Loucy (cell line): ENCODE data around the gene CCDC61.

Source experiments
- H2AFZ ChIP-seq: fragments of 200-600 bp; sonication (generic); 2 replicates; pipeline ENCODE4 v1.6.0; 2016; ENCODE audit warnings: antibody characterized with exemption, mild to moderate bottlenecking, low read length, moderate library complexity
- H3F3A ChIP-seq: fragments of 200-600 bp; 2 replicates; pipeline ENCODE4 v1.6.0; 2016; ENCODE audit warnings: antibody characterized with exemption, low read depth, mild to moderate bottlenecking
- H3K27me3 ChIP-seq: fragments of 200-600 bp; sonication (generic); 2 replicates; pipeline ENCODE4 v1.6.1; 2014; ENCODE audit warnings: low read length, mild to moderate bottlenecking; ENCODE audit not compliant: insufficient read depth, poor library complexity, severe bottlenecking
- H3K36me3 ChIP-seq: fragments of 200-600 bp; sonication (generic); 2 replicates; pipeline ENCODE4 v1.6.1; 2016; ENCODE audit warnings: low read length; ENCODE audit not compliant: insufficient read depth
- H3K4me1 ChIP-seq: fragments of 200-600 bp; sonication (generic); 2 replicates; pipeline ENCODE4 v1.5.1; 2014; ENCODE audit warnings: low read length, mild to moderate bottlenecking; ENCODE audit not compliant: insufficient read depth, poor library complexity, severe bottlenecking
- H3K4me2 ChIP-seq: fragments of 200-600 bp; sonication (generic); 2 replicates; pipeline ENCODE4 v1.6.0; 2014; ENCODE audit warnings: antibody characterized with exemption, low read length, low read depth, mild to moderate bottlenecking; ENCODE audit not compliant: poor library complexity, severe bottlenecking
- H3K4me3 ChIP-seq: fragments of 200-600 bp; sonication (generic); 2 replicates; pipeline ENCODE4 v1.5.1; 2014; ENCODE audit warnings: low read length, mild to moderate bottlenecking, mixed read lengths; ENCODE audit not compliant: poor library complexity, severe bottlenecking
- H3K79me2 ChIP-seq: fragments of 200-600 bp; sonication (generic); 2 replicates; pipeline ENCODE4 v1.6.1; 2014; ENCODE audit warnings: low read length; ENCODE audit not compliant: insufficient read depth
- H3K9ac ChIP-seq: fragments of 200-600 bp; sonication (generic); 2 replicates; pipeline ENCODE4 v1.6.0; 2014; ENCODE audit warnings: mild to moderate bottlenecking, low read depth, low read length, moderate library complexity; ENCODE audit not compliant: poor library complexity, severe bottlenecking
- H3K9me2 ChIP-seq: fragments of 200-600 bp; sonication (generic); replicated peaks from 2 replicates; pipeline ENCODE4 v1.6.1; 2016; ENCODE audit warnings: low read depth, low read length, mixed read lengths
- H3K9me3 ChIP-seq: fragments of 200-600 bp; sonication (generic); 2 replicates; pipeline ENCODE4 v1.6.1; 2014; ENCODE audit warnings: mild to moderate bottlenecking, antibody characterized with exemption, low read length, low read depth; ENCODE audit not compliant: insufficient read depth
- H4K20me1 ChIP-seq: fragments of 200-600 bp; sonication (generic); 2 replicates; pipeline ENCODE4 v1.6.0; 2014; ENCODE audit warnings: antibody characterized with exemption, low read length, mild to moderate bottlenecking; ENCODE audit not compliant: insufficient read depth, poor library complexity, severe bottlenecking
- CTCF ChIP-seq: fragments of 200-600 bp; sonication (generic); conservative IDR thresholded peaks from 2 replicates; pipeline ENCODE4 v1.5.1; 2014; ENCODE audit warnings: mild to moderate bottlenecking, antibody characterized with exemption, low read length
- EZH2phosphoT487 ChIP-seq: fragments of 200-600 bp; IDR thresholded peaks from 2 replicates; pipeline ENCODE4 v1.6.1; 2018; ENCODE audit warnings: antibody characterized with exemption, mild to moderate bottlenecking, moderate library complexity, borderline replicate concordance

CCDC61 gene

GRCh38 chr19:45971260-45971902, 23.9 kb upstream of the CCDC61 start:
- Histone ChIP-seq H4K20me1 (no peaks in the 10 kb centered on the region), H3K79me2 (no peaks in the 10 kb centered on the region), H3F3A (no peaks in the 10 kb centered on the region), H3K27me3 (no peaks in the 10 kb centered on the region), H3K9me2 (no peaks in the 10 kb centered on the region), H3K4me2 (no peak overlapping the region), H3K9ac (no peak overlapping the region), H3K4me3 (no peak overlapping the region), H3K4me1 (peaks cover 6% of the 10 kb centered on the region), H3K36me3 (no peaks in the 10 kb centered on the region), H2AFZ (no peak overlapping the region), H3K9me3 (no peaks in the 10 kb centered on the region)
- no peak for TF ChIP-seq CTCF
- TF ChIP-seq EZH2phosphoT487, result no peak

GRCh38 chr19:45972081-45972946, 23.0 kb upstream of the CCDC61 start:
- Histone ChIP-seq H3K4me2 (no peak overlapping the region), H4K20me1 (no peaks in the 10 kb centered on the region), H3K27me3 (no peaks in the 10 kb centered on the region), H3K9me2 (no peaks in the 10 kb centered on the region), H3F3A (no peaks in the 10 kb centered on the region), H3K4me3 (no peak overlapping the region), H3K4me1 (peaks cover 6% of the 10 kb centered on the region), H3K36me3 (no peaks in the 10 kb centered on the region), H3K9ac (no peak overlapping the region), H2AFZ (no peak overlapping the region; the same call in 1 of the 2 replicates), H3K79me2 (no peaks in the 10 kb centered on the region), H3K9me3 (no peaks in the 10 kb centered on the region)
- TF ChIP-seq CTCF (no peak), EZH2phosphoT487 (no peak)

GRCh38 chr19:45972947-45973540, 22.2 kb upstream of the CCDC61 start:
- H3K4me2 ChIP-seq, result no peak overlapping the region
- no peaks in the 10 kb centered on the region for H4K20me1 ChIP-seq

More at GRCh38 chr19:45972947-45973540, 22.2 kb upstream of the CCDC61 start:
- peaks cover 6% of the 10 kb centered on the region for H3K4me1 ChIP-seq
- H3F3A ChIP-seq, result no peaks in the 10 kb centered on the region
- no peaks in the 10 kb centered on the region for H3K9me2 ChIP-seq
- no peaks in the 10 kb centered on the region for H3K9me3 ChIP-seq
- no peak for TF ChIP-seq EZH2phosphoT487
- TF ChIP-seq CTCF, result no peak
- no peak overlapping the region for H2AFZ ChIP-seq
- H3K4me3 ChIP-seq, result no peak overlapping the region
- H3K9ac ChIP-seq, result no peak overlapping the region
- H3K79me2 ChIP-seq, result no peaks in the 10 kb centered on the region
- no peaks in the 10 kb centered on the region for H3K27me3 ChIP-seq
- no peaks in the 10 kb centered on the region for H3K36me3 ChIP-seq
